Mammary epithelial cell (primary cell): ENCODE measurements around the gene TTYH2.

Source experiments
- EZH2 ChIP-seq: IDR thresholded peaks from 2 replicates; pipeline ENCODE4 v1.6.1; 2012; ENCODE audit warnings: low read length, inconsistent platforms, borderline replicate concordance
- TF ChIP-seq, protein P1 (sequence below), 2 donors: IDR thresholded peaks in 1 of 2; conservative IDR thresholded peaks in 1 of 2; 2 replicates each; pipeline ENCODE4 v1.5.1; 2011 to 2012; ENCODE audit warnings: inconsistent platforms in 2 of 2, low read length in 2 of 2, mild to moderate bottlenecking in 2 of 2, control low read depth in 1 of 2, low read depth in 1 of 2; ENCODE audit not compliant: insufficient read depth in 1 of 2; ENCODE audit errors: extremely low read depth in 1 of 2

DNA sequence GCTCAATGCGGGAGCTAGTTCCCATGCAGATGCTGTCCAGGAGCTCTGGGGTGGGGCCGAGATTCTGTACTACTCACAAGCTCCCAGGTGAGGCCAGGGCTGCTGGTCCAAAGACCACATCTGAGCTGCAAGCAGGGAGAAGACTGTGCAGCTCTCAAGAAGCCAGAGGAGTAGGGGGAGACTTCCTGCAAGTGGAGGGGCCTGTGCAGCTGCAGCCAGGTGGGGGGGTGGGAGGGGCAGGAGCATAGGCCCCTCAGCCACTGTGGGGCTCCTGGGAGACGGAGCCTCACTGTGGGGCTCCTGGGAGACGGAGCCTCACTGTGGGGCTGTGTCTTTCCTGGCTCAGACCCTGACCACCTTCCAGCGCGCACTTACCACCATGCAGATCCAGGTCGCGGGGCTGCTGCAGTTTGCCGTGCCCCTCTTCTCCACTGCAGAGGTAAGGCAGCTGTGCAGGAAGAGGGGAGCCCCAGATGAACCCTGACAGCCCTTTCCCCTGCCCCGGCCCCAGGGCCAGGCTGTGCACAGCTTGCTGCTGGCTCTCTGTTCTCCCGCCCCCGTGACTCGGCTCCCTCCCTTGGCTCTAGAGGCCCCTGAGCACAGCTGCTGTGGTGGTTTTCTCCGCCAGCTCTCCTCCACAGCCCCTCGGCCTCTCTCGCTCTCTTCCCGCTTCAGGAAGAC is 36.4 kb downstream of the TTYH2 start:
- TF ChIP-seq, protein P1, sequence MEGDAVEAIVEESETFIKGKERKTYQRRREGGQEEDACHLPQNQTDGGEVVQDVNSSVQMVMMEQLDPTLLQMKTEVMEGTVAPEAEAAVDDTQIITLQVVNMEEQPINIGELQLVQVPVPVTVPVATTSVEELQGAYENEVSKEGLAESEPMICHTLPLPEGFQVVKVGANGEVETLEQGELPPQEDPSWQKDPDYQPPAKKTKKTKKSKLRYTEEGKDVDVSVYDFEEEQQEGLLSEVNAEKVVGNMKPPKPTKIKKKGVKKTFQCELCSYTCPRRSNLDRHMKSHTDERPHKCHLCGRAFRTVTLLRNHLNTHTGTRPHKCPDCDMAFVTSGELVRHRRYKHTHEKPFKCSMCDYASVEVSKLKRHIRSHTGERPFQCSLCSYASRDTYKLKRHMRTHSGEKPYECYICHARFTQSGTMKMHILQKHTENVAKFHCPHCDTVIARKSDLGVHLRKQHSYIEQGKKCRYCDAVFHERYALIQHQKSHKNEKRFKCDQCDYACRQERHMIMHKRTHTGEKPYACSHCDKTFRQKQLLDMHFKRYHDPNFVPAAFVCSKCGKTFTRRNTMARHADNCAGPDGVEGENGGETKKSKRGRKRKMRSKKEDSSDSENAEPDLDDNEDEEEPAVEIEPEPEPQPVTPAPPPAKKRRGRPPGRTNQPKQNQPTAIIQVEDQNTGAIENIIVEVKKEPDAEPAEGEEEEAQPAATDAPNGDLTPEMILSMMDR (conservative IDR thresholded peaks at IDR 0.05 in 1 of 2, IDR thresholded peaks at IDR 0.05 in 1 of 2; ENCODE audit: extremely low read depth in 1 of 2, insufficient read depth in 1 of 2, low read depth in 1 of 2, low read length in 2 of 2): no peak
- TF ChIP-seq EZH2: no peak
